Breast epithelium (tissue), 4 donors: ENCODE measurements around the gene ACER2. TPM values are rescaled to one million over a fixed set of nuclear protein-coding genes. Genes with fewer than 3 reads are reported as not detected.

Experiments used
- DNase-seq, 2 donors: peaks; one replicate each; pipeline ENCODE4 v3.0.0-alpha.2; 2019; ENCODE audit warnings: low spot score in 2 of 2
- H3K27ac ChIP-seq, 2 donors: fragments of 200-600 bp; sonication (generic) in 1 of 2; one replicate each; pipeline ENCODE4 v1.5.1; 2016 to 2019; ENCODE audit warnings: mild to moderate bottlenecking in 1 of 2
- H3K27me3 ChIP-seq, 2 donors: fragments of 200-600 bp; sonication (generic) in 1 of 2; one replicate each; pipeline versions ENCODE4 v1.5.1 to v1.6.0; 2017 to 2019; ENCODE audit warnings: control low read depth in 1 of 2, mild to moderate bottlenecking in 1 of 2
- H3K36me3 ChIP-seq: fragments of 200-600 bp; one replicate; pipeline ENCODE4 v1.5.1; 2019
- H3K4me1 ChIP-seq, 2 donors: fragments of 200-600 bp; sonication (generic); one replicate each; pipeline ENCODE4 v1.5.1; 2016 to 2019; ENCODE audit warnings: control low read depth in 1 of 2
- H3K4me3 ChIP-seq, 3 donors: fragments of 200-600 bp; sonication (generic); 1 replicate in 2 of 3; 2 replicates in 1 of 3; pipeline ENCODE4 v1.5.1; 2016 to 2019; ENCODE audit warnings: mild to moderate bottlenecking in 3 of 3, moderate library complexity in 2 of 3
- H3K9me3 ChIP-seq, 2 donors: fragments of 200-600 bp; sonication (generic) in 1 of 2; one replicate each; pipeline ENCODE4 v1.5.1; 2016 to 2019; ENCODE audit warnings: control low read depth in 1 of 2
- POLR2A ChIP-seq: fragments of 450-650 bp; IDR thresholded peaks from one replicate; pipeline ENCODE4 v1.6.1; 2016; ENCODE audit warnings: antibody characterized with exemption, mild to moderate bottlenecking, moderate library complexity
- POLR2AphosphoS5 ChIP-seq, 3 donors: sonication (generic); formaldehyde crosslinking; IDR thresholded peaks; one replicate each; pipeline ENCODE4 v1.6.1; 2017; ENCODE audit warnings: antibody characterized with exemption in 3 of 3
- intact Hi-C: fragments of 100-400 bp; cut with DNase I; formaldehyde crosslinking; loops from one replicate; pipeline ENCODE4 v1.15.1; 2023; ENCODE audit warnings: low total_unique reads
- total RNA-seq, 3 donors: library from RNA; depleted of rRNA; stranded (reverse); fragments of >200 nt; gene quantifications; one replicate each; pipeline ENCODE4 v1.1.0, GENCODE V29; 2016
- TF ChIP-seq, protein P1 (sequence below), 3 donors: fragments of 450-650 bp; IDR thresholded peaks; one replicate each; pipeline ENCODE4 v1.5.1; 2016 to 2017; ENCODE audit warnings: antibody characterized with exemption in 3 of 3, mild to moderate bottlenecking in 3 of 3, moderate library complexity in 3 of 3

ACER2 gene
- total RNA-seq, 3 donors from 2014 or later: 11.0 to 17.6 (median 16.7) TPM

GRCh38 chr9:19473605-19474004, 64.8 kb downstream of the ACER2 start:
- intact Hi-C loops: no loop called here
- TF ChIP-seq POLR2AphosphoS5 (IDR thresholded peaks at IDR 0.05) (no peak), POLR2A (no peak)
- TF ChIP-seq, protein P1, sequence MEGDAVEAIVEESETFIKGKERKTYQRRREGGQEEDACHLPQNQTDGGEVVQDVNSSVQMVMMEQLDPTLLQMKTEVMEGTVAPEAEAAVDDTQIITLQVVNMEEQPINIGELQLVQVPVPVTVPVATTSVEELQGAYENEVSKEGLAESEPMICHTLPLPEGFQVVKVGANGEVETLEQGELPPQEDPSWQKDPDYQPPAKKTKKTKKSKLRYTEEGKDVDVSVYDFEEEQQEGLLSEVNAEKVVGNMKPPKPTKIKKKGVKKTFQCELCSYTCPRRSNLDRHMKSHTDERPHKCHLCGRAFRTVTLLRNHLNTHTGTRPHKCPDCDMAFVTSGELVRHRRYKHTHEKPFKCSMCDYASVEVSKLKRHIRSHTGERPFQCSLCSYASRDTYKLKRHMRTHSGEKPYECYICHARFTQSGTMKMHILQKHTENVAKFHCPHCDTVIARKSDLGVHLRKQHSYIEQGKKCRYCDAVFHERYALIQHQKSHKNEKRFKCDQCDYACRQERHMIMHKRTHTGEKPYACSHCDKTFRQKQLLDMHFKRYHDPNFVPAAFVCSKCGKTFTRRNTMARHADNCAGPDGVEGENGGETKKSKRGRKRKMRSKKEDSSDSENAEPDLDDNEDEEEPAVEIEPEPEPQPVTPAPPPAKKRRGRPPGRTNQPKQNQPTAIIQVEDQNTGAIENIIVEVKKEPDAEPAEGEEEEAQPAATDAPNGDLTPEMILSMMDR (IDR thresholded peaks at IDR 0.05): no peak
- Histone ChIP-seq H3K36me3 (no peaks in the 10 kb centered on the region), H3K4me3 (no peak overlapping the region), H3K27ac (no peak overlapping the region), H3K27me3 (no peaks in the 10 kb centered on the region), H3K4me1 (no peaks in the 10 kb centered on the region), H3K9me3 (no peaks in the 10 kb centered on the region)
- DNase-seq: no peak

DNA sequence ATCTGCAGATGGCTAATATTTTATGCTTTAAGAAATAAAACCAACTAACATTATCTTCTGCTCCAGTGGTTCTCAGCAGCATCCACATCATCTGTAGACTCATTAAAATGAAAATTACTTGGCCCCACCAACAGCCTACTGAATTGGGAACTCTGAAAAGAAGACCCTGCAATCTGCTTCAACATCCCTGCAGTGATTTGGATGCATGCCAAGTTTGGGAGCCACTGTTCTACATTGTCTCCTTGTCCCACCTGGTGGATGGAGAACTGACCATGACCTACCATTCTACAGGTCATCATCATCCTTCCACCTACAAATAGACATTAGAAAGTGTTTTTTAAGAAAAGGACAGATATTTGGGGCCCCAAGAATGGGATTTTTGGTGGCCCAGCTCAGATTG, 71.1 kb downstream of the ACER2 start:
- Histone ChIP-seq H3K27ac (no peak overlapping the region), H3K9me3 (no peaks in the 10 kb centered on the region), H3K27me3 (no peaks in the 10 kb centered on the region), H3K36me3 (no peaks in the 10 kb centered on the region), H3K4me1 (no peaks in the 10 kb centered on the region), H3K4me3 (no peak overlapping the region)
- no peak for DNase-seq
- TF ChIP-seq, protein P1 (IDR thresholded peaks at IDR 0.05): no peak
- TF ChIP-seq POLR2A (no peak), POLR2AphosphoS5 (IDR thresholded peaks at IDR 0.05) (no peak)
- intact Hi-C loops: loop anchor here (5.0 kb wide), 1 partner anchor 1678 kb away; no protein-coding TSS in a partner anchor

DNA sequence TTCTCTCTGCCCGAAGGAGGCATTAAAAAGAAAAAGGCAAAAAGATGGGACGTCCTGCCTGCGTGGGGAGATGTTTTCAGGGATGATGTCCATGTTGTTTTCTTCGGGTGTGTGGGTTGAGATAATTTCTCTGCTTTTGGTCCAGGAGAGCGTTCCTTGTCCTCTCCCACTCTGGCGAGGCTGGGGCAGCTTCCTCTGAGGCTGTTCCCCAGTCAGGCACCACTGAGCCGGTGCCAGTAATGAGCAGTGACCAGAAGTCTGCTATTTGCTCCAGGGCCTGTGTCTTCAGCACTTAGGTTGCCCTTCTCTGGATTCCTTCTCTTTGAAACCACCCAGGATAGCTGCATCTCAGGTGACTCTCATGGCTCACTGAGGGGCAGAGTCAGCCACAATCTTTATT, 71.5 kb downstream of the ACER2 start:
- H3K27me3 ChIP-seq: no peaks in the 10 kb centered on the region
- no peaks in the 10 kb centered on the region for H3K9me3 ChIP-seq
- no peak overlapping the region for H3K4me3 ChIP-seq
- no peak for TF ChIP-seq POLR2A
- TF ChIP-seq, protein P1 (IDR thresholded peaks at IDR 0.05): no peak
- no peak for TF ChIP-seq POLR2AphosphoS5 (IDR thresholded peaks at IDR 0.05)
- H3K4me1 ChIP-seq: no peaks in the 10 kb centered on the region
- H3K27ac ChIP-seq: no peak overlapping the region
- no peaks in the 10 kb centered on the region for H3K36me3 ChIP-seq
- DNase-seq: no peak
- intact Hi-C loops: loop anchor here (5.0 kb wide), 1 partner anchor 1678 kb away; no protein-coding TSS in a partner anchor

GRCh38 chr9:19481121-19481870, 72.5 kb downstream of the ACER2 start:
- DNase-seq: no peak
- no peak overlapping the region for H3K27ac ChIP-seq
- intact Hi-C loops: loop anchor here (5.0 kb wide), 1 partner anchor 1679 kb away; no protein-coding TSS in a partner anchor

GRCh38 chr9:19481971-19482404, 73.2 kb downstream of the ACER2 start:
- no peak for DNase-seq
- intact Hi-C loops: loop anchor here (5.0 kb wide), 1 partner anchor 1680 kb away; no protein-coding TSS in a partner anchor
- H3K27ac ChIP-seq: no peak overlapping the region
- H3K36me3 ChIP-seq: no peaks in the 10 kb centered on the region
- TF ChIP-seq, protein P1 (IDR thresholded peaks at IDR 0.05): no peak
- no peak for TF ChIP-seq POLR2A
- no peak for TF ChIP-seq POLR2AphosphoS5 (IDR thresholded peaks at IDR 0.05)
- H3K4me3 ChIP-seq: no peak overlapping the region
- H3K27me3 ChIP-seq: no peaks in the 10 kb centered on the region
- H3K9me3 ChIP-seq: no peaks in the 10 kb centered on the region
- H3K4me1 ChIP-seq: no peaks in the 10 kb centered on the region

More at GRCh38 chr9:19481121-19481870, 72.5 kb downstream of the ACER2 start:
- Histone ChIP-seq H3K27me3 (no peaks in the 10 kb centered on the region), H3K36me3 (no peaks in the 10 kb centered on the region), H3K4me1 (no peaks in the 10 kb centered on the region), H3K4me3 (no peak overlapping the region), H3K9me3 (no peaks in the 10 kb centered on the region)
- TF ChIP-seq POLR2A (no peak), POLR2AphosphoS5 (IDR thresholded peaks at IDR 0.05) (no peak)
- TF ChIP-seq, protein P1 (IDR thresholded peaks at IDR 0.05): no peak
